H1 (cell line): ENCODE results near the gene ECI2. TPM values are rescaled to one million over a fixed set of nuclear protein-coding genes. Genes with fewer than 3 reads are reported as not detected.
A peak's percentile ranks its signal among the peaks of the same experiment; 100 is the strongest.

ENCODE experiments used
- CTCF ChIA-PET: fragments of 300-600 bp; sonication (Branson Sonifier 250); formaldehyde crosslinking; loops from one replicate; lab custom pipeline; 2021; ENCODE audit not compliant: partially characterized antibody; lab: Charles Lee
- POLR2A ChIA-PET: fragments of 300-600 bp; sonication (Branson Sonifier 250); formaldehyde crosslinking; loops from one replicate; lab custom pipeline; 2021; ENCODE audit warnings: inconsistent platforms; ENCODE audit not compliant: partially characterized antibody; lab: Charles Lee
- DNase-seq, 2 experiments: peaks; one replicate each; pipeline versions ENCODE4 v3.0.0 to v3.0.0-alpha.2; 2010 to 2022; ENCODE audit warnings: low spot score in 2 of 2, low read depth in 1 of 2, mixed read lengths in 1 of 2
- FAIRE-seq: peaks from 2 replicates; lab custom pipeline; 2011; peaks lifted over from hg19 to GRCh38; lab: Jason Lieb, UNC
- H2AFZ ChIP-seq: 2 replicates; pipeline ENCODE4 v1.8.1; 2012; ENCODE audit warnings: low read length, inconsistent platforms
- H2AK5ac ChIP-seq: 2 replicates; pipeline ENCODE4 v1.6.1; 2013; ENCODE audit warnings: low read depth, low read length
- H2BK120ac ChIP-seq: replicated peaks from 2 replicates; pipeline ENCODE3; 2013; ENCODE audit warnings: low read depth, low read length, inconsistent platforms
- H2BK12ac ChIP-seq: 2 replicates; pipeline ENCODE4 v1.6.1; 2013; ENCODE audit warnings: low read depth, low read length
- H2BK15ac ChIP-seq: 2 replicates; pipeline ENCODE4 v1.6.1; 2013; ENCODE audit warnings: low read length
- H2BK20ac ChIP-seq: 2 replicates; pipeline ENCODE4 v1.6.1; 2013; ENCODE audit warnings: low read length
- H2BK5ac ChIP-seq: 2 replicates; pipeline ENCODE4 v1.6.1; 2013; ENCODE audit warnings: low read depth, low read length
- H3K14ac ChIP-seq: 2 replicates; pipeline ENCODE4 v1.6.1; 2013; ENCODE audit warnings: inconsistent platforms; ENCODE audit not compliant: insufficient read length
- H3K18ac ChIP-seq: 2 replicates; pipeline ENCODE4 v1.6.1; 2013; ENCODE audit warnings: low read length; ENCODE audit errors: extremely low read depth
- H3K23ac ChIP-seq: 2 replicates; pipeline ENCODE4 v1.6.1; 2013; ENCODE audit warnings: inconsistent platforms; ENCODE audit not compliant: insufficient read length
- H3K23me2 ChIP-seq: 2 replicates; pipeline ENCODE4 v1.6.1; 2013; ENCODE audit warnings: low read depth, low read length
- H3K27ac ChIP-seq: 2 replicates; pipeline ENCODE4 v1.6.1; 2011; ENCODE audit warnings: low read depth, low read length, inconsistent platforms
- H3K27me3 ChIP-seq, 4 experiments: replicated peaks in 1 of 4; 1 replicate in 1 of 4; 2 replicates in 3 of 4; pipeline versions ENCODE4 v1.6.1 to v1.8.1; 2011 to 2013; ENCODE audit warnings: low read length in 3 of 4, mild to moderate bottlenecking in 3 of 4, inconsistent platforms in 2 of 4, mixed read lengths in 2 of 4, moderate library complexity in 1 of 4; ENCODE audit not compliant: control insufficient read depth in 3 of 4, insufficient read depth in 3 of 4; ENCODE audit errors: extremely low read depth in 1 of 4
- H3K36me3 ChIP-seq, 4 experiments: 2 replicates each; pipeline versions ENCODE4 v1.6.1 to v1.8.1; 2011 to 2013; ENCODE audit warnings: mild to moderate bottlenecking in 4 of 4, low read length in 3 of 4, moderate library complexity in 2 of 4, control low read depth in 1 of 4, inconsistent platforms in 1 of 4; ENCODE audit not compliant: insufficient read depth in 4 of 4, control insufficient read depth in 2 of 4
- H3K4ac ChIP-seq: replicated peaks from 2 replicates; pipeline ENCODE3; 2013; ENCODE audit warnings: low read length, low read depth, mixed read lengths, inconsistent platforms; ENCODE audit not compliant: insufficient read length
- H3K4me1 ChIP-seq, 4 experiments: replicated peaks in 1 of 4; 1 replicate in 1 of 4; 2 replicates in 3 of 4; pipeline versions ENCODE4 v1.6.1 to v1.8.1; 2011 to 2013; ENCODE audit warnings: low read length in 3 of 4, inconsistent platforms in 2 of 4, mixed read lengths in 1 of 4; ENCODE audit not compliant: insufficient read depth in 4 of 4, control insufficient read depth in 3 of 4
- H3K4me2 ChIP-seq, 2 experiments: 2 replicates each; pipeline versions ENCODE4 v1.6.1 to v1.8.1; 2011 to 2013; ENCODE audit warnings: low read depth in 2 of 2, low read length in 2 of 2, control low read depth in 1 of 2, inconsistent platforms in 1 of 2, mild to moderate bottlenecking in 1 of 2; ENCODE audit not compliant: insufficient read depth in 1 of 2
- H3K4me3 ChIP-seq, 4 experiments: fragments of 200-600, 300-600 bp in 1 of 4; sonication (generic), shearing (Covaris generic), sonication (Bioruptor Twin) in 1 of 4; 2 replicates each; pipeline versions ENCODE4 v1.5.1 to v1.8.1; 2011 to 2016; ENCODE audit warnings: low read length in 4 of 4, low read depth in 3 of 4, control low read depth in 2 of 4, inconsistent platforms in 2 of 4, mild to moderate bottlenecking in 2 of 4, mixed read lengths in 1 of 4, moderate library complexity in 1 of 4; ENCODE audit not compliant: insufficient read depth in 2 of 4; ENCODE audit errors: extremely low read depth in 1 of 4
- H3K56ac ChIP-seq: replicated peaks from 2 replicates; pipeline ENCODE3; 2013; ENCODE audit warnings: low read depth, mild to moderate bottlenecking, mixed read lengths, low read length, inconsistent platforms; ENCODE audit not compliant: insufficient read length
- H3K79me1 ChIP-seq: 2 replicates; pipeline ENCODE4 v1.6.1; 2013; ENCODE audit warnings: low read depth, low read length, control low read depth
- H3K79me2 ChIP-seq, 2 experiments: 2 replicates each; pipeline versions ENCODE4 v1.6.1 to v1.8.1; 2012 to 2013; ENCODE audit warnings: low read length in 2 of 2, mild to moderate bottlenecking in 2 of 2, inconsistent platforms in 1 of 2; ENCODE audit not compliant: insufficient read depth in 2 of 2, control insufficient read depth in 1 of 2
- H3K9ac ChIP-seq, 4 experiments: replicated peaks in 1 of 4; 1 replicate in 1 of 4; 2 replicates in 3 of 4; pipeline versions ENCODE4 v1.6.1 to v1.8.1; 2011 to 2013; ENCODE audit warnings: low read depth in 3 of 4, low read length in 3 of 4, control low read depth in 2 of 4, mild to moderate bottlenecking in 2 of 4, moderate library complexity in 2 of 4, inconsistent platforms in 1 of 4; ENCODE audit errors: extremely low read depth in 1 of 4
- H3K9me3 ChIP-seq, 2 experiments: 2 replicates each; pipeline versions ENCODE4 v1.6.1 to v1.8.1; 2012 to 2013; ENCODE audit warnings: mild to moderate bottlenecking in 2 of 2, moderate library complexity in 2 of 2, control low read depth in 1 of 2, inconsistent platforms in 1 of 2, low read depth in 1 of 2, low read length in 1 of 2, mixed read lengths in 1 of 2; ENCODE audit not compliant: insufficient read depth in 2 of 2
- H4K20me1 ChIP-seq, 2 experiments: replicated peaks in 1 of 2; 2 replicates each; pipeline versions ENCODE3 to v1.8.1; 2011 to 2013; ENCODE audit warnings: inconsistent platforms in 2 of 2, low read length in 2 of 2, mild to moderate bottlenecking in 1 of 2; ENCODE audit not compliant: insufficient read depth in 2 of 2, control insufficient read depth in 1 of 2
- H4K5ac ChIP-seq: 2 replicates; pipeline ENCODE4 v1.6.1; 2013; ENCODE audit warnings: low read length, low read depth, mixed read lengths, inconsistent platforms; ENCODE audit not compliant: insufficient read length
- H4K8ac ChIP-seq: 2 replicates; pipeline ENCODE4 v1.8.0; 2013; ENCODE audit warnings: mild to moderate bottlenecking, moderate library complexity, low read length, inconsistent platforms; ENCODE audit not compliant: insufficient read depth; ENCODE audit errors: extremely low read depth
- H4K91ac ChIP-seq: replicated peaks from 2 replicates; pipeline ENCODE3; 2013; ENCODE audit warnings: low read length, mixed read lengths, inconsistent platforms; ENCODE audit not compliant: insufficient read length
- CBX5 ChIP-seq: fragments of 300-800, 300-1000 bp; sonication (generic); IDR thresholded peaks from 2 replicates; pipeline ENCODE4 v1.7.1; 2016; ENCODE audit warnings: antibody characterized with exemption, low read length, low read depth
- RNF2 ChIP-seq: fragments of 200-900, 300-1000 bp; sonication (generic); IDR thresholded peaks from 2 replicates; pipeline ENCODE4 v1.7.1; 2016; ENCODE audit warnings: borderline replicate concordance, low read depth, mild to moderate bottlenecking, antibody characterized with exemption, low read length; ENCODE audit not compliant: poor library complexity, severe bottlenecking; ENCODE audit errors: missing control alignments
- SRF ChIP-seq: IDR thresholded peaks from 2 replicates; pipeline ENCODE4 v1.6.1; 2011; ENCODE audit warnings: mild to moderate bottlenecking, low read depth, low read length, moderate library complexity
- USF2 ChIP-seq: IDR thresholded peaks from 2 replicates; pipeline ENCODE4 v1.6.1; 2011; ENCODE audit warnings: low read length, improper control_type of control experiment
- WGBS, 2 experiments: shearing (Covaris generic) in 1 of 2; methylation state at CpG; one replicate each; pipeline versions ENCODE4 v1.1.6 to v1.1.7; 2013 to 2015; ENCODE audit warnings: low lambda C conversion rate in 2 of 2, mixed read lengths in 2 of 2, inconsistent platforms in 1 of 2, low coverage in 1 of 2, missing lambda C conversion rate in 1 of 2; ENCODE audit not compliant: insufficient replicate concordance in 2 of 2, insufficient coverage in 1 of 2, insufficient read length in 1 of 2; ENCODE audit errors: extremely low coverage in 1 of 2, missing lambda C conversion rate in 1 of 2; 5-methylcytosine and 5-hydroxymethylcytosine counted together
- polyA plus RNA-seq, 7 experiments: library from polyadenylated mRNA; depleted of rRNA in 3 of 7; stranded (reverse) in 5 of 7; unstranded in 2 of 7; fragments of >200 nt in 5 of 7; fragments of 200-250 nt in 2 of 7; gene quantifications; 1 replicate in 5 of 7; 2 replicates in 1 of 7; 4 replicates in 1 of 7; pipeline versions ENCODE4 v1.2.1 to v1.2.3, GENCODE V29; 2011 to 2013; ENCODE audit warnings: missing spikeins in 2 of 7, mixed read lengths in 2 of 7
- total RNA-seq: library from RNA; stranded (reverse); fragmentation: NEBNext Ultra II Directional; extraction: Animal tissue kit (Norgen Biotek cat#: 25700); gene quantifications from 2 replicates; pipeline ENCODE4 v1.2.1, GENCODE V29; 2021

ECI2 gene
- total and polyA plus RNA-seq, 2 of the 8 experiments (the other 6 are each of a cell fraction or from before 2014, with no cell fraction given), result 40.4 to 70.8 TPM

DNA sequence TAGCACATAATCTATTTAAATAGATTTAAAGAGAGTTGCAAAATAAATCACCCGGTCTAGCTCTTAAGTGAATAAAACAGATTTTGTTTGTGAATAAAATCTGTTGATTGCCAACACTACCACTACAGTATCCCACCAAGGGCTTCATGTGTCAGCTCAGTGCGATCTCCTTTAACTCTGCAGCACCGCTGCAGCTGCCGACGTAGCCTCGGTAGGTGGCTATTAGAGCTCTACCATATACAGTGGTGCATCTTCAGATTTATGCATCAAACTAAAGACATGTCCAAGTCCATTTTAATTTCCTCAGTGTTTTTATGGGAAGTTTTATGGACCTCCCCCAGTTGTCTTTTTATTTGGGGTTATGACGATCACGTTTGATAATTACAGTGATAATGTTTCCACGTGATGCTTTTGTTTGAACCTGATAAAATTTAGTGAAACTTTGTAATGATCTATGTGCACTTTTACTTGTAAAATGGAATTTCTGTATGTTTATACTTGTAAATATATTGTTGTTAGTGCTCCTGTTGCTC, 26.7 kb downstream of the ECI2 start:
- no peaks in the 10 kb centered on the region for H3K27me3 ChIP-seq
- H4K91ac ChIP-seq, result no peak overlapping the region
- H3K9me3 ChIP-seq, result peaks cover 0 to 4% of the 10 kb centered on the region in 2 experiments; a peak in 1 of 4 replicates
- CTCF ChIA-PET, result no interaction called here
- no peak overlapping the region for H3K4ac ChIP-seq
- no peak overlapping the region for H3K4me2 ChIP-seq
- DNase-seq, result no peak
- H3K36me3 ChIP-seq, result peaks cover 0 to 3% (median 0%) of the 10 kb centered on the region in 4 experiments; a peak in 1 of 8 replicates
- no peak overlapping the region for H3K18ac ChIP-seq
- H2BK20ac ChIP-seq, result no peak overlapping the region
- H3K23ac ChIP-seq, result no peak overlapping the region
- no peak overlapping the region for H2BK120ac ChIP-seq
- H3K79me1 ChIP-seq, result no peaks in the 10 kb centered on the region
- WGBS, 2 experiments, result 95% methylated on average over 9 of the region's 9 CpGs; no CpG with 5 or more reads in 1 of the 2 experiments
- H2BK15ac ChIP-seq, result no peak overlapping the region
- no peak overlapping the region for H3K27ac ChIP-seq
- H3K9ac ChIP-seq, result no peak overlapping the region
- peak; percentile 76 for FAIRE-seq
- H2AK5ac ChIP-seq, result no peak overlapping the region
- no peak overlapping the region for H3K14ac ChIP-seq
- no peak overlapping the region for H4K5ac ChIP-seq
- no peak overlapping the region for H2BK5ac ChIP-seq
- H2BK12ac ChIP-seq, result no peak overlapping the region
- H3K4me1 ChIP-seq, result no peaks in the 10 kb centered on the region
- H2AFZ ChIP-seq, result no peak overlapping the region
- H4K8ac ChIP-seq, result no peak overlapping the region
- no peaks in the 10 kb centered on the region for H3K79me2 ChIP-seq
- no peaks in the 10 kb centered on the region for H4K20me1 ChIP-seq
- POLR2A ChIA-PET, result interaction anchor here (0.9 kb wide), 1 partner anchor 88 kb away, joined by 3 read pairs; a partner anchor contains a TSS
- H3K56ac ChIP-seq, result no peak overlapping the region
- no peak overlapping the region for H3K4me3 ChIP-seq
- no peaks in the 10 kb centered on the region for H3K23me2 ChIP-seq
- TF ChIP-seq CBX5 (no peak), RNF2 (no peak), USF2 (no peak), SRF (no peak)
